BLaER1 treated with 17β-estradiol and CSF1 and Interleukin-3, amounts not matched to agents 10 nM and 100 nM (cell line): Measurements from ENCODE around the gene TBX4.

Experiments used
- H3K27ac ChIP-seq, 11 experiments: shearing (Covaris generic); formaldehyde crosslinking; 2 replicates each; pipeline ENCODE4 v1.8.1; 2022
- H3K27me3 ChIP-seq, 11 experiments: shearing (Covaris generic); formaldehyde crosslinking; 2 replicates each; pipeline ENCODE4 v1.8.1; 2022
- H3K36me3 ChIP-seq, 11 experiments: shearing (Covaris generic); formaldehyde crosslinking; 2 replicates each; pipeline ENCODE4 v1.8.1; 2022
- H3K4me1 ChIP-seq, 10 experiments: shearing (Covaris generic); formaldehyde crosslinking; 2 replicates each; pipeline ENCODE4 v1.8.1; 2022
- H3K4me2 ChIP-seq, 11 experiments: shearing (Covaris generic); formaldehyde crosslinking; 2 replicates each; pipeline ENCODE4 v1.8.1; 2022
- H3K4me3 ChIP-seq, 10 experiments: shearing (Covaris generic); formaldehyde crosslinking; 2 replicates each; pipeline ENCODE4 v1.8.1; 2022
- H3K9ac ChIP-seq, 11 experiments: shearing (Covaris generic); formaldehyde crosslinking; 2 replicates each; pipeline ENCODE4 v1.8.1; 2022
- H3K9me3 ChIP-seq, 11 experiments: shearing (Covaris generic); formaldehyde crosslinking; replicated peaks in 1 of 11; 2 replicates each; pipeline ENCODE4 v1.8.1; 2022
- H4K20me1 ChIP-seq, 11 experiments: shearing (Covaris generic); formaldehyde crosslinking; 2 replicates each; pipeline ENCODE4 v1.8.1; 2022
- Cebpa-rat ChIP-seq, 11 experiments: shearing (Covaris generic); IDR thresholded peaks; 2 replicates each; pipeline ENCODE4 v1.8.1; 2022

TBX4 gene

DNA sequence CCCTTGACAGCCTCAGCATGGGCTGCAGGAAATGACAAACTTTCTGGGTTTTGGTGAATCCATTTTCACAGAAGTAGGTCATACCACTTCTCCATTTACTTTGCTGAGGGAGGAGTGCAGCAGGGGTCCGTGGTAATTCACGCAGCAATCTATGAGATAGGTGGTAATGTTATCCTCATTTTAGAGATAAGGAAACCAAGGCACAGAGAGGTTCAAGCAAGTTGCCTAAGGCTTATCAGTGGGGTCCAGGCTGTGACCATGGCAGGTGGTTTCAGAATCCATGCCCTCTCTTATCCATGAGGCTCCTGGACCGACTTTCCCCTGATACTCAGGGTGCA lies 12.6 kb downstream of the TBX4 start:
- peaks cover 33 to 39% (median 36%) of the 10 kb centered on the region in 11 experiments for H3K27me3 ChIP-seq

DNA sequence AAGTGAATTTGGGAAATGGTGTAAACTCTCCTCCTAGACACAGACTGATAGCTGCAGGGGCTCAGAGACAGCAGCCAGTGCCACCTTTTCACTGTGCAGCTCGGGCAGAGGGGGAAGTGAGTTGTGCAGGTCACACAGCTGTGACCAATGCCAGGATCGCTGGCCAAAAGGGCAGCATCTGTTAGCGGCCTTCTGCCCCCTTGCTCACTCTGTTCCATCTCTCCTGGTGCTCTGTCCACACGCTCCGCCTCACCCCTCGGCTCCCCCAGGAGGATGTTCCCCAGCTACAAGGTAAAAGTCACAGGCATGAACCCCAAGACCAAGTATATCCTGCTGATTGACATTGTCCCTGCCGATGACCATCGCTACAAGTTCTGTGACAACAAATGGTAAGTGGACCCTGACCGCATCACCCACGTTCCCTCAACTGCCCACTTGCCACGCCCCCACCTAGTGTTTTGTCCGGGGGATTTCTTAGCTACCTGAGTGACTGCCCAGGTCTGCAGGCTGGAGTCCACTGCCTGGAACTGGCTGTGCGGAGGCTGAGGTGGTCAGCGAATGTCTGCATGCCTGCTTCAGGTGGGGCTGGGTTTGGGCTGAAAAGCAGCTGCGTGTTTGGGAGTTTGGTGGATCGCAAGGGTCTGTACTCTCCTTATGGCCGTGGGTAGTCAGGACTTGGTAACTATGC lies 13.5 kb downstream of the TBX4 start:
- H3K4me1 ChIP-seq: peaks cover 14 to 42% (median 28%) of the 10 kb centered on the region in 10 experiments
- H3K36me3 ChIP-seq: no peaks in the 10 kb centered on the region
- no peak for TF ChIP-seq Cebpa-rat (IDR thresholded peaks at IDR 0.05)
- H4K20me1 ChIP-seq: no peaks in the 10 kb centered on the region; a peak in 1 of 22 replicates
- no peak overlapping the region for H3K4me3 ChIP-seq
- no peaks in the 10 kb centered on the region; a peak in 1 of 22 replicates for H3K9me3 ChIP-seq
- no peak overlapping the region for H3K4me2 ChIP-seq
- H3K9ac ChIP-seq: no peak overlapping the region
- H3K27me3 ChIP-seq: peaks cover 24 to 31% (median 27%) of the 10 kb centered on the region in 11 experiments
- no peak overlapping the region for H3K27ac ChIP-seq

More for the DNA sequence above, 12.6 kb downstream of the TBX4 start:
- Histone ChIP-seq H3K27ac (no peak overlapping the region), H4K20me1 (no peaks in the 10 kb centered on the region; a peak in 1 of 22 replicates), H3K4me2 (peak overlapping the region in 5 of 11 experiments; percentile 0 to 46 (median 10); a peak in 4 of 22 replicates), H3K4me3 (no peak overlapping the region), H3K4me1 (peaks cover 14 to 42% (median 29%) of the 10 kb centered on the region in 10 experiments), H3K36me3 (no peaks in the 10 kb centered on the region), H3K9me3 (peaks cover 0 to 4% (median 0%) of the 10 kb centered on the region in 11 experiments; a peak in 3 of 22 replicates), H3K9ac (no peak overlapping the region)
- TF ChIP-seq Cebpa-rat (IDR thresholded peaks at IDR 0.05): no peak

DNA sequence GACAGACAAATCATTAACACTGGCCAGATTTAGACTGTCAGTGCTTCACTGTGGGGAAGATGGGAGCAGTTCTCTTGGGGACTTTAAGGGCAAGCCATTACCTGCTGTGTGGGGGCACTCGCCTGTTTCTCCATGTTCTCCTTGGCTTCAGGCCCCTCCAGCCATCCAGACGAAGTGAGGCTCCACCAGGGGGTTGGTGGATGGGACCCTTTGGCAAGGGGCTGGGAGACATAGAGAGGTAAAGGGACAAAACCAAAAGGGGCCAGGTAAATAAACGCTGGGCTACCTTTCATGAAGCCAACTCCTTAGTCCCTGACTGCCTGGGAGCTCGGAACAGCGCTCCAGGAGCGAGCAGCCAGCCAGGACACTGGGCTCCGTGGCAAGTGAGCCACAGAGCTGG lies 14.0 kb downstream of the TBX4 start:
- Histone ChIP-seq H3K36me3 (no peaks in the 10 kb centered on the region), H3K27ac (no peak overlapping the region), H3K9me3 (no peaks in the 10 kb centered on the region), H4K20me1 (no peaks in the 10 kb centered on the region; a peak in 1 of 22 replicates), H3K27me3 (peaks cover 19 to 25% (median 22%) of the 10 kb centered on the region in 11 experiments), H3K9ac (no peak overlapping the region), H3K4me3 (no peak overlapping the region), H3K4me2 (no peak overlapping the region), H3K4me1 (peaks cover 14 to 39% (median 24%) of the 10 kb centered on the region in 10 experiments)
- TF ChIP-seq Cebpa-rat (IDR thresholded peaks at IDR 0.05): no peak

DNA sequence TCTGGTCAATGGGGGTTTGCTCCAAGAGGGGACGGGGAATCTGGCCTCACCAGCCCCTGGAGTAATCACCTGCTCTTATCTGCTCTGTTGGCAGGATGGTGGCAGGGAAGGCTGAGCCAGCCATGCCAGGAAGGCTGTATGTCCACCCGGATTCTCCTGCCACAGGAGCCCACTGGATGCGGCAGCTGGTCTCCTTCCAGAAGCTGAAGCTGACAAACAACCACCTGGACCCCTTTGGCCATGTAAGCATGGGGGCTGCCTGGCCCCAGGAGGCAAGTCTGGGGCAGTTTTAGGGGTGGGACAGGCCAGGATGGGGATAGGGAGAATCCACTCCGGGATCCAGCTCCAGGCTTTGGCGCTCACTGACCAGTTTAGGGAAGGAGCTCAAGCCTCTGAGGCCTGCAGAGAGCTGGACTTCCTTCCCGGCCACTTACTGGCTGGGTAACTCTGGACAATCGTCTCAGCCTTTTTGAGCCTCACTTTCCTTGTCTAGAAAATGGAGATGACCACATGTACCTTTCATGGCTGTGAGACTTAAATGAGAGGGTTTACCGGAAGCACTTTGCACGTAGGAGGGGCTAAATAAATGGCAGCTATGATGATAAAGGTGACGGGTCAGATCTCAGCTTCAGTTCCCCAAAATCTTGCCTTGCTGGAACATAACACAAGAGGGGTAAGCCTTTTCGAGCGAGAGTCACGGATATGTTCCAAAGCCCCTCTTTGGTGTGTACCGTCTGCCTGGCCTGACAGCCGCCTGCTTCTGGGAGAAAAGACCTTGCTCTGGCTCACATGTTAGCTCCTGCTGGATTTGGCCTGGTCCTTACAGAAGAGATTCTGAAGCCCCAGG lies 15.4 kb downstream of the TBX4 start:
- peaks cover 8 to 25% (median 16%) of the 10 kb centered on the region in 10 experiments for H3K4me1 ChIP-seq
- H3K27me3 ChIP-seq: peaks cover 5 to 11% (median 8%) of the 10 kb centered on the region in 11 experiments; a peak in 20 of 22 replicates
- TF ChIP-seq Cebpa-rat (IDR thresholded peaks at IDR 0.05): no peak
- H3K9ac ChIP-seq: no peak overlapping the region
- peak overlapping the region; percentile 39 to 75 (median 58) for H3K4me2 ChIP-seq
- H4K20me1 ChIP-seq: no peaks in the 10 kb centered on the region; a peak in 1 of 22 replicates
- no peak overlapping the region for H3K4me3 ChIP-seq
- no peaks in the 10 kb centered on the region for H3K9me3 ChIP-seq
- peak overlapping the region in 1 of 11 experiments; percentile 28; a peak in 2 of 22 replicates for H3K27ac ChIP-seq
- no peaks in the 10 kb centered on the region for H3K36me3 ChIP-seq

DNA sequence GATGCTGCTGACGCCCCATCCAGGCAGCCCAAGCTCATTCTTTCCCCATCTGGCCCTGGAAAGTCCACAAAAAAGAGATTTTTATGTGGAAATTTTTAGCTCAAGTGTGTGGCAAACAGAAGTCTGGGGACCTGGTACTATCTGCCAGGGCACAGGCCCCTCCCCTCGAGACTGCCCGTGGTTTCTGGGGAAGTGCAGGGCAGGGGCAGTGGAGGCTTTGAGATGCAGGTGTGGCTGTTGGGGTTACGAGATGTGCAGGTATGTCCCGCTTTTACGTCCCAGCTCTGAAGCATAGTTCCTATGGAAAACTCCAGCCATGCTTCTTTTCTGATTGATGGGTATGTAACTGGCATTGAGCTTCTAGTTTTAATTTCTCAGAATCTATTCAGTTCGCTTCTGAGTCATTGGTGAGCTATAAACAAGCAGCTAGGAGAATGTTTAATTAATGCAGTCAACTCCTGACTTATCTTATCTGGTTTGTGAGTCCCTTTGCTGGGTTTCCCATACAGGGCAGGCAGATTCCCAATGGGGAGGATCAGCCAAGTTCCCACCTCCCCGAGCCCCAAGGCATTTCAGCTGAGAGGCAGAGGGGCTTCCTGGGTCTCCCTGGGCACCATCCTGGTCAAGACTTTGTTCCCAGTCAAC lies 16.2 kb downstream of the TBX4 start:
- no peaks in the 10 kb centered on the region; a peak in 1 of 22 replicates for H4K20me1 ChIP-seq
- H3K9me3 ChIP-seq: no peaks in the 10 kb centered on the region
- H3K9ac ChIP-seq: no peak overlapping the region
- H3K4me1 ChIP-seq: peaks cover 8 to 25% (median 13%) of the 10 kb centered on the region in 10 experiments
- no peaks in the 10 kb centered on the region for H3K36me3 ChIP-seq
- TF ChIP-seq Cebpa-rat (IDR thresholded peaks at IDR 0.05): no peak
- H3K27ac ChIP-seq: peak overlapping the region in 1 of 11 experiments; percentile 28; a peak in 2 of 22 replicates
- no peak overlapping the region for H3K4me3 ChIP-seq
- peak overlapping the region; percentile 39 to 75 (median 58) for H3K4me2 ChIP-seq
- peaks cover 0 to 4% (median under 1%) of the 10 kb centered on the region in 11 experiments; a peak in 9 of 22 replicates for H3K27me3 ChIP-seq

DNA sequence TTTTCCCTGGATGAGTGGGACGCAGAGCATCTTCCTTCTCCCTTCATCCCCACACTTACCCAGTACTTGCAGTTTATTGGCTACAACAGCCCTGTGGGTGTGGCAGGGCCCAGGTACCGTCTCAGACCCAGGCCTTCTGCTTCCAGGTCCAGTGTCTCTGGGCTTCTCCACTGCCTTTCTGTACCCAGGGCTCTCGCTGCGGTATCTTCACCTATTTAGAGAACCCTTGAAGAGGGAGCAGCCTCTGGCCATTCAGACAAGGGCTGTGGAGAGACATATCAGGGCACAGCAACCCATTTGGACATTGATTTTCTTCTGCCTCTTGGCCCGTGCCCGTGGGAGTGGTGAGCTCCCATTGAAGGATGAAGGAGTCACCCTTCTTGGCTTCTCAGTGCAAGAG lies 17.3 kb downstream of the TBX4 start:
- no peaks in the 10 kb centered on the region for H3K9me3 ChIP-seq
- H3K27ac ChIP-seq: no peak overlapping the region
- no peak overlapping the region for H3K4me3 ChIP-seq
- H3K4me2 ChIP-seq: no peak overlapping the region
- peaks cover 8 to 23% (median 13%) of the 10 kb centered on the region in 10 experiments for H3K4me1 ChIP-seq
- H3K9ac ChIP-seq: no peak overlapping the region
- H3K36me3 ChIP-seq: no peaks in the 10 kb centered on the region
- H4K20me1 ChIP-seq: no peaks in the 10 kb centered on the region; a peak in 1 of 22 replicates
- TF ChIP-seq Cebpa-rat (IDR thresholded peaks at IDR 0.05): no peak
- no peaks in the 10 kb centered on the region for H3K27me3 ChIP-seq

DNA sequence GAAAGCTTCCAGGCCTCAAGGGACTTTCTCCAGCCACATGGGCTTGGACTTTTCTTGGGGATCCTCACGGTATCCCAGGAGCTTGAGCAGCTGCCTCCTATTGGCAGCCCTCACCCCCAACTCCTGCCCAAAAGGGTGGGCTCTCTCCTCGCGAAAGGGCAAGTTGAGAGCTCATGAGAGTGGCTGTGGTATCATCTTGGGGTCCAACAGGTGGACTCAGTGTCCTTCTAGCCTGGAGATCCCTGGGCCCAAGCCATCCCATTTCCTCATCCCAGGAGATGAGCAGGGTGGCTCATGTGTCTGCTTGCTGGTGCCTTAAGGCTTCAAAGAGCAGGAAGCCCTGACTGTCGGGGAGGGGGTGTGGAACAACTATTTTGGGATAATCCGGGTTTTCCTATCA lies 17.7 kb downstream of the TBX4 start:
- no peak overlapping the region for H3K4me2 ChIP-seq
- H3K4me3 ChIP-seq: no peak overlapping the region
- H3K36me3 ChIP-seq: no peaks in the 10 kb centered on the region
- H4K20me1 ChIP-seq: no peaks in the 10 kb centered on the region; a peak in 1 of 22 replicates
- no peak for TF ChIP-seq Cebpa-rat (IDR thresholded peaks at IDR 0.05)
- H3K9ac ChIP-seq: no peak overlapping the region
- no peaks in the 10 kb centered on the region for H3K9me3 ChIP-seq
- H3K27me3 ChIP-seq: no peaks in the 10 kb centered on the region
- H3K27ac ChIP-seq: no peak overlapping the region
- peaks cover 8 to 18% (median 11%) of the 10 kb centered on the region in 10 experiments for H3K4me1 ChIP-seq

DNA sequence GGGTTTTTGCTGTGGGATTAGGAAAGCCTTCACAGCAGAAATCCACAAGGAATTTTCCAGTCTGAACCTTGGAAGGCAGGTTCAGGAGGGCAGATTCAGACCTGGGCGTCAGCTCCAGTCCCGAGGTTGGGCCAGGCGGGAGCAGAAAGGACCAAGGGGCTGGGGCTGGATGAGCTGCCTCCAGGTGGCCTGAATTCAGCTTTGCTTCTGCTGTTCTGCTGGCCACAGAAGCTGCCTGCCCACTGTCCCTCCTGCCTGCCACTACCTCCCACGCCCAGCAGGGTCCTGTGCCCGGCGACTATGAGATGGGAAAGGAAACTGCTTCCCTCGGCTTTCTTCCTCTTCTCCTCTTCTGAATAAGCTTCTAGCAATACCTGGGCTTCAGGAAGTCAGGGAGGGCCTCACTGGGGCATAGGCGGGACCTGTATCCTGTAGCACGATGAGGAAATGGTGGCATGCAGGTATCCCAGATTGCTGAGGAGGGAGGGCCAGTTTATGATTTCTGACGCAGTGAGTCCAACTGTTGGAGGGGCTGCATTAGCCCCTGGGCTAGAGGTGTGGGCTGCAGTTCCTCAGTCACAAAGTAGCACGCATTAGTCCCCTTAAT lies 18.4 kb downstream of the TBX4 start:
- Histone ChIP-seq H3K9me3 (no peaks in the 10 kb centered on the region), H3K27me3 (no peaks in the 10 kb centered on the region), H3K4me2 (no peak overlapping the region), H3K4me1 (peaks cover 8 to 14% (median 11%) of the 10 kb centered on the region in 10 experiments), H3K36me3 (no peaks in the 10 kb centered on the region), H4K20me1 (no peaks in the 10 kb centered on the region; a peak in 1 of 22 replicates), H3K4me3 (no peak overlapping the region), H3K9ac (no peak overlapping the region), H3K27ac (no peak overlapping the region)
- TF ChIP-seq Cebpa-rat (IDR thresholded peaks at IDR 0.05): no peak
